D341Med (cell line): ENCODE results near the gene TCEA3.

Experiments used
- DNase-seq: peaks from one replicate; pipeline ENCODE4 v3.0.0; 2012; ENCODE audit warnings: low spot score

TCEA3 gene

DNA sequence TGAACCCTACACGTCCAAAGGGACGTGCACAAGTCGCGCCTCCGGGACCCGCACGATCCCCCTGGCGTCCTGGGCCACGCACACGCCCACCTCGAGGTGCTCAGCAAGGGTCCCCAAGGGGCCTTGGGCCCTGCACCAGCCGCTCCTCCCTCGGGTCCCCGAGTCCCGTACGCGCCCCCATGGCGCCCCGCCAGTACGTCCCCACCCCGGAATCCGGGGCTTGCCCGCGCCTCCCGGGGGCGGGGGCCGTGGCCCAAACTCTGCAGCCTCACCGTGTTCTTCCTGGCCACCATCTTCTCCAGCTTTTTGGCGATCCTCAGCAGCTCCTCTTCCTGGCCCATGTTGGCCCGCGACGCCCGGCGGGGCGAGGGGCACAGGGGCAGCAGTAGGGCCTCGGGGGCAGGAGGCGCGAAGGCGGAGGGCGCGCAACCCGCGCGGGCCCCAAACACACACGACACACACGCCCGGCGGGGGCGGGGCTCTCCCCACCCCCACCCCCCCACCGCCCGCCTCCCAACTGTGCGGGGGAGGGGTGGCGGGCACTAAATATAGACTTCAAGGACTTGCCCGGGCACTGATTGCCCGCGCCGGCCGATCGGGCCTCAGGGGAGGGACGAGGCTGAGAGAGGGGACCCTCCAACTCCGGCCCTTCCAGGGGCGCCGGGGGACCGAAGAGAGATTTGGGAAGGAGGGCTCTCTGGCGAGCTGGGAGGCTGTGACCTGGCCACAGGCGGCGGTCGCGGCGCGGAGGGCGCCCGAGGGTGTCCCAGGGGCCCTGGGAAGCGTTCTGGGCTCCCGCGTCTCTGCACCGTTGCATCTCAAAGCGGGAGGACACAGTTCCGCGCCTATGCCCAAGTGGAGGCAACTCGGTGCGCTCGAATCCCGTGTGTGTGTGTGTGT is at the start of gene TCEA3:
TCEA3 (minus strand) TSS at position 456 of the 900 bp plus-strand sequence; CDS start at position 341, 115 bp downstream.
- no peak for DNase-seq

GRCh38 chr1:23473037-23473800 is 48.7 kb upstream of the TCEA3 start:
- DNase-seq: no peak

DNA sequence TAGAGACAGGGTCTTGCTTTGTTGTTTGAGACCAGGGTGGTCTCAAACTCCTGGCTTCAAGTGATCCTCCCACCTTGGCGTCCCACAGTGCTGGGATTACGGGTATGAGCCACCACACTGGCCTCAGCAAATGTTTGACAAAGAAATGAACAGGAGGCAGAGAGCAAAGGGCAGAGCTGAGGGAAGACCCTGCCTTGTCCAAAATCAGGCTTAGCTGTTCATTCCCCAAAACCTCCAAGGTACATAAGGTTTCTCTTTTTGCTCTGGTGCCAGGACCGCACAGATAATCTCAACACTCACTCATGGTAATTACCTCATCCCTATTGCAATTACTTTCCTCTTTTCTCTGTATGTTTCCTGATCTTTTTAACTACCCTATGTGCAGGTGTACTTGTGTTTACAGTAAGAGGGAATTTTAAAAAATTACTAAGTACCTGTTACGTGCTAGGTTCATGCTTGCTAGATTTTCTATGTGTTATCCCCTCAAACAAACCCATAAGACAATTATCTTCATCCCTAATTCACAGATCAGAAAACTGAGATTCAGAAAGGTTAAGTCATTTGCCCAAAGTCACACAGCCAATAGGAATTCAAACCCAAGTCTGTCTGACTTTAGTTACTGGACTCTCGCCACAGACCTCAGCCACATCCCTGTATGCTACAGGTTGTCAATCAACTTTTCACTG is 47.9 kb upstream of the TCEA3 start:
- no peak for DNase-seq

DNA sequence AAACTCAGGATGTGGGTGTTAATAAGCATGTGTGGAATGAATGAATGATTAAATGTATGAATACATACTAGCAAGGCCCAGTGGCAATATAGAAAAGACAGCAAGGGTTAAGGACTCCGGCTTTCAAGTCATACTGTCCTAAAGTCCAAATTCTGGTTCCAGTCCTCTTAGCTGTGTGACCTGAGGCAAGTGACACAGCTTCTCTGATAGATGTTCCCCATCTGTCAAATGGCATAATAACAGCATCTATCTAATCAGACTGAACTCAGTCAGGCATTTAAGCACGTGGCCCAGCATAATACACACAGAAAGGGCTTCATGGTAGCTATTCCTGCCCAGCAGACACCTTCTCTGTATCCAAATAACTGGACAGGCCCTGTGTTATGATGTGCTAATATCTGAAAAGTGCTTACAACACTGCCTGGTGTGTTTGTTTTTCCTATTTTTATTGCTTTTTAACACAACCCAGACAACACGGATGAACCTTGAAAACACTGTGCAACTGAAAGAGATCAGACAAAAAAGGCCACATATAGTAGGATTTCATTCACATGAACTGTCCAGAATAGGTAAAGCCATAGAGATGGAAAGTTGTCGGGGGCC is 47.0 kb upstream of the TCEA3 start:
- no peak for DNase-seq

- no peak for DNase-seq
Observed at GRCh38 chr1:23470282-23471070, 45.9 kb upstream of the TCEA3 start.

DNA sequence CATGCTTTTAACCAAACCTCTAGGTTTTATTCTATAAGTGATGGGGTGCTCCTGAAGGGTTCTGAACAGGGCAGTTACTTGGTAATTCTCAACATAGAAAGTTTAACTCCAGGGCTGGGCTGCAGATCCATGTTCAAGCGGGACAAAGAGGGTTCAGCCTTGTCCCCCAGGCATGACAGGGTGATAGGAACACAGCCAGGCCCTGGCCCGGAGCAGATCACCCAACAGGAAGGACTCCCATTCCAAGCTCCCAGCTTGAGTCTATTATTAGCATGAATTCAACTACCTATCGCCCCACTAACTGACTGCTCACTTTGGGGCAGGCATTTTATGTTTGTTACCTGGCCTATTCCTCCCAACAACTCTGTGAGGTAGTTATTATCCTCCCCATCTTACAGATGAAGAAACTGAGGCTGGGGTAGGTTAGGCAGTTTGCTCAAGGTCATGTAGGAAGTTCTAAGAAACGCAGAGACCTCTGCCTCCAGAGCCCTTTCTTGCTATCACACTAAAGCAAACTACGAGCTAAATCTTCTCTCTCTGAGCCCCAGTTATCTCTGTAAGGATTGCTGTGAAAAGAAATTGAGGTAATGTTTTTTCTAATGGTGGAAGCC is 44.9 kb upstream of the TCEA3 start:
- no peak for DNase-seq

DNA sequence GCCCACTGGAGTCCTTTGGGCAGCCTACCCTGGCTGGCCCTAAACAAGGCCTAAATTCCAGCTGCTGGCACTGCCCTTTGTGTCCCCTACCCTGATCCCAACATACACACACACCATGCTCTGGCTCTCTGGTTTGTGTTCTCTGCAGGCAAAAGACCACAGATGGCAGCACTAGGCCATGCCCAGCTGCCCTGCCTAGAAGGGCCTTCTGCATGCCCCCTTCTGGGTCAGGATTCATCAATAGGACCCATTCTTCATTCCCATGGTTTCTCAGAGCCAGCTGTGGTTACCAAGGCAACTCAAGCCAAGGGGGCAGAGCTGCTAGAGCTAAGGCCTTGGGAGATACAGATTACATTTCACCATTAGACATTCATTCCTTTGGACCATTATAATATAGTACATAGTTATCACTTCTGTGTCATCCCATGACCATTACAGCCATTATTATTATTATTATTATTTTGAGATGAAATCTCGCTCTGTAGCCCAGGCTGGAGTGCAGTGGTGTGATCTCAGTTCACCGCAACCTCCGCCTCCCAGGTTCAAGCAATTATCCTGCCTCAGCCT is 42.0 kb upstream of the TCEA3 start:
- no peak for DNase-seq

- DNase-seq: no peak
Observed at GRCh38 chr1:23463286-23463685, 38.7 kb upstream of the TCEA3 start.

DNA sequence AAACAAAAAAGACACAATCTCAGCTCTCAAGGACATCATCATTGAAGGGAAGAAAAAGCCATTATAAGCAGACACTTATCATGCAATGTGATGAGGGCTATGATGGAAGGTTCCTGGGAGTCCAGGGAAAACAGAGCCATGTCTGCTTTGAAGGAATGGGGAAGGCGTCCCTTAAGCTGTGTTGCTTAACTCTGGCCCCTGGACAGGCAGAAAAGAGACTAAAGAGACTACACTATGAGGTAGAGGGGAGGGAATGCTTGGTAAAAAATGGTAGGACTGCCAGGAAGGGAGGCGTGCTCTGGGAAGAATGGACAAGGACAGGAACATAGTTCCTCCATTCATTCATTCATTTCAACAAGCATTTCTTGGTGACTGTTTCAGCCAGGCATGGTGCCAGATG is 38.2 kb upstream of the TCEA3 start:
- no peak for DNase-seq

DNA sequence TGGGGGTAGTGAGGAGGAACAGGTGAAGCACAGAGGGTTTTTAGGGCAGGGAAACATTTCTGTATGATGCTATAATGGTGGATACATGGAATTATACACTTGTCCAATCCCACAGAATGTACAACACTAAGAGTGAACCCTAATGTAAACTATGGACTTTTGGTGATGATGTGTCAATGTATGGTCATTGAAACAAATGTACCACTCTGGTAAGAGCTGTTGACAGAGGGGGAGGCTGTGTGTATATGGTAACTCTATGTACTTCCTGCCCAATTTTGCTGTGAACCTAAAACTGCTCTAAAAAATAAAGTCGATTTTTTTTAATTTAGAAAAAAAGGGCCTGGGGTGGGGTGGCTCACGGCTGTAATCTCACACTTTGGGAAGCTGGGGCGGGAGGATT is 36.5 kb upstream of the TCEA3 start:
- DNase-seq: no peak

- no peak for DNase-seq
Observed at GRCh38 chr1:23460519-23460918, 36.0 kb upstream of the TCEA3 start.

GRCh38 chr1:23459338-23459757 is 34.8 kb upstream of the TCEA3 start:
- DNase-seq: no peak

DNA sequence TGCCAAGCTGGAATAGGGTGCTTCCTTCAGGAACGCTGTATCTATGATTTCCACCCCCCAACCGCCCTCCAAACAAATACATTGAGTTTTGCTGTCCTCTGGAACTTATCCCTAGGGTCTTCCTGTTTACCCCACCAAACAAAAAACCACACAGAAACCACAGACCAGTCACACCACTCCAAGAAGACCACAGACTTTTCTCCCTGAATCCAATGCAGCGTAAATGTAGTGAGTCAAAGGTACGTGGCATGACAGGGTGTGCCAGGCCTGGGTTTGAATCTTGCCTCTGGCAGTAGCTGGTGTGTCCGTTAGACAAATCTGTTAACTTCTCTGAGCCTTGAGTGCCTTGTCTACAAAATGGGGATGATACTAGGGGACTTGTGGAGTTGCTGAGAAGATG is 31.7 kb upstream of the TCEA3 start:
- no peak for DNase-seq

DNA sequence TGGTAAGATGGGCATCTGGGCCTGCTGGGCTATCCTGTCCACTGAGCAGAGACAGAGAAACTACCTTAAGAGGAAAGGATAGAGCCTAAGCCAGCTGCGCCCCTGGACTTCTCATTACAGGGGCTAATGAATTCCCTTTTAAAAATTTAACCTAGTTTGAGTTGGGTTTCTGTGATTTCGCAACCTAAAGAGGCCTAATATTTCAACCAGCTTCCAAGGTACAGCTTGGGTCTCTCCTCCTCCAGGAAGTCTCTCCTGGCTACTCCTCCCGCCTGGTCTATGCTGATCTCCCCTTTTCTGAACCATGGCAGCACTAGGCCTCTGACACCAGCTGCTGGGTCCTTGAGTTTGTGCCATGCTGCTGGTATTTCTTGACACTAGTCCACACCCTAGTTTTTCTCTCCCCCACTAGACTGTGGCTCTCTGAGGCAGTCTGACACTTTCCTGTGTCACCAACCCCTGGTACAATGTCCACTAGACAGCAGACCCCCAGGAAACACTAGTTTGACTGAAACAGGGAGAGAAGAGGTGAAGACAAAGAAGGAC is 29.0 kb upstream of the TCEA3 start:
- DNase-seq: no peak

DNA sequence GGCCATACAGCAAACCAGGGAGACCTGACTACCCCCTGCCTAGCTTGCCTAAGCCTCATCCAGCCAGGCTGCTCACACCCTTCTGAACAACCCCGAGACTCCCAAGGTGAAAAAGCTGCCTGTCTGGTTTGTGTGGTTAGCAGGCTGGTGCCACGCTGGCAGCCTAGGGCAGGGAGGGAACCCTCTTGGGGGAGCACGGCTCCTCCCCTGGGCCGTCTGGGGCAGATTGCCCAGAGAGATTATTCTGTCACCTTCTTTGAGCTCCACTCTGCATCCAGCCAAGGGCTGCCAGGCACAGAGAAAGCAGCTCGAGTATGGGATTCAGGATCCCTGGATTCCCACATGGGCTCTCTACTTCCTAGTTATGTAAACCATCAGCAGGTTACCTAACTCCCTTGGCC is 27.5 kb upstream of the TCEA3 start:
- DNase-seq: peak; percentile 87

DNA sequence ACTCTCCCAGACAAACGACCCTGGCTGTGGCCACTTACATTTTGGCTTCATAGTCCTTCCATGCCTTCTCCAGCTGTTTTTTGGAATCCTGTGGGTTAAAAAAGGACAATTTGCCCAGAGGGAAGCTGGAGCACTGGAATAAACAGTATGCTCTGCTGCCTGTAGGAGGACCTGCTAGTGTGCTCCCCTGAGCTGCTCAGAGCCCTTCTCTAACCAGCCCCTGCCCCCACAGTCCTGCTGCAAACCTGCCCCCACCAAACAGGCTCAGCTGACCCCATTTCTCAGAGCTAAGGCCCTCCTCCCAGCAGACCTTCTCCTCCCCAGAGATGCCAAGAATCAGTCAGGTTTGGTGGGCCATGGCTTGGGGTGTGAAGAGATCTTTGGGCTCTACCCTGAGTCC is 26.9 kb upstream of the TCEA3 start:
- DNase-seq: no peak

GRCh38 chr1:23450894-23451293 is 26.3 kb upstream of the TCEA3 start:
- DNase-seq: no peak

GRCh38 chr1:23449958-23450357 is 25.4 kb upstream of the TCEA3 start:
- no peak for DNase-seq

DNA sequence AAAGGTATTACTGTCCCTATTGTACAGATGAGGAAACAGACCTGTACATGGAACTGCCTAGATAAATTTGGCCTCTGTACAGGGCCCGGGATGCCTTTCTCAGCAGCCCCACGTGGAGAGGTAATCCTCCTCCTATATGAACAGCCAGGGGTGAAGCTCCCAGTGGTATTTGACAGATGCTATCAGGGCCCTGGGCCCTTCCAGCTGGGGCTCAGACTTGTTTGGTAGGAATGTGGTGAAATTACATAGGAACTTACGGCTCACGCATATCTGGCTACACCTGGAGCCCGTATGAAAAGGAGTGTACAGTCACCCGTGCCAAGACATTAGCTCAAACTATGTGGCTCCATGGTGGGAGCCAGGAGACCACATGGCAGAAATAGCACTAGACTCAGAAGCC is 24.8 kb upstream of the TCEA3 start:
- no peak for DNase-seq

DNA sequence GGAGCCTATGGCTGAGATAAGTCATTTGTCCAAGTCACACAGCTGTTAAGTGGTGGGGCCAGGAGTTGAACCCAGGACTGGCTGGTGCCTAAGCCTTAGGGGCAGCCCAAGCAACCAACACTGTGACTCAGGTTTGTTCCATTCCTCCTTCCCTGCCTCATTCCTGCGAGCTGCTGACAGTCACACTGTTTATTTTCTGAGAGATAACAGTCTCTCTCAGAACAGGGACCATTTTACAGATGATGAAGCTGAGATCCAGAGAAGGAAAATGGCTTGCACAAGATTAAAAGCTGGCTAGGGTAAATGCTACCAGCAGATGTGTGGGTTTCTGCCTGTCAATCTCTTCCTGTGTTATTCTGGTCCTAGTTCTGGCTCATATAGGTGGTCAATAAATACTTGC is 24.3 kb upstream of the TCEA3 start:
- DNase-seq: no peak
